K562 (cell line): ENCODE data around the gene NLRP6. TPM values are rescaled to one million over a fixed set of nuclear protein-coding genes. Genes with fewer than 3 reads are reported as not detected.

Source experiments
- ATAC-seq: fragments of 200-7000 bp; cut with Tn5 transposase; 3 replicates; pipeline ENCODE4 v1.9.1; 2020; ENCODE audit warnings: moderate library complexity
- BruUV-seq: library from RNA; stranded (reverse); fragments of 400-500 nt; replicated peaks from 2 replicates; lab custom pipeline; 2021; lab: Mats Ljungman, UMichigan
- CTCF ChIA-PET: fragments of 300-600 bp; formaldehyde crosslinking; extraction: SDS; loops from one replicate; lab custom pipeline; 2021; ENCODE audit warnings: low intra/inter-chr PET ratio; lab: Yijun Ruan, JAX
- POLR2A ChIA-PET: fragments of 300-600, 350-650 bp; sonication (Branson Sonifier 250); formaldehyde crosslinking; extraction: SDS; loops from one replicate; lab custom pipeline; 2021; ENCODE audit warnings: antibody characterized with exemption, inconsistent platforms; lab: Yijun Ruan, JAX
- DNase-seq, 4 experiments: peaks; one replicate each; pipeline versions ENCODE4 v3.0.0 to v3.0.0-alpha.2; 2011 to 2018; ENCODE audit warnings: low spot score in 3 of 4, mixed read lengths in 3 of 4; ENCODE audit errors: extremely low read depth in 1 of 4
- FAIRE-seq: peaks from 2 replicates; lab custom pipeline; 2011; peaks lifted over from hg19 to GRCh38; lab: Jason Lieb, UNC
- H2AFZ ChIP-seq: 2 replicates; pipeline ENCODE4 v1.6.0; 2011; ENCODE audit warnings: low read depth, low read length, control low read depth, inconsistent platforms
- H3K27ac ChIP-seq: fragments of 200-600 bp; 3 replicates; pipeline ENCODE4 v1.8.0; 2011; ENCODE audit warnings: low read depth, mild to moderate bottlenecking, control low read depth, inconsistent platforms, low read length, moderate library complexity, mixed read lengths; ENCODE audit errors: extremely low read depth
- H3K27me3 ChIP-seq, 2 experiments: fragments of 300-600 bp in 1 of 2; 2 replicates in 1 of 2; 3 replicates in 1 of 2; pipeline versions ENCODE4 v1.6.0 to v1.8.0; 2011; ENCODE audit warnings: inconsistent platforms in 2 of 2, low read length in 2 of 2, mild to moderate bottlenecking in 1 of 2, mixed read lengths in 1 of 2, moderate library complexity in 1 of 2; ENCODE audit not compliant: control insufficient read depth in 2 of 2, insufficient read depth in 2 of 2
- H3K36me3 ChIP-seq: fragments of 300-600 bp; 3 replicates; pipeline ENCODE4 v1.8.0; 2011; ENCODE audit warnings: mild to moderate bottlenecking, low read length, inconsistent platforms; ENCODE audit not compliant: control insufficient read depth, insufficient read depth
- H3K4me1 ChIP-seq, 2 experiments: fragments of 200-600 bp in 1 of 2; replicated peaks in 1 of 2; 2 replicates in 1 of 2; 3 replicates in 1 of 2; pipeline versions ENCODE4 v1.5.1 to v1.8.0; 2011; ENCODE audit warnings: inconsistent platforms in 2 of 2, low read length in 2 of 2, mild to moderate bottlenecking in 1 of 2, mixed read lengths in 1 of 2, moderate library complexity in 1 of 2; ENCODE audit not compliant: control insufficient read depth in 2 of 2, insufficient read depth in 2 of 2
- H3K4me2 ChIP-seq: 2 replicates; pipeline ENCODE4 v1.6.1; 2011; ENCODE audit warnings: low read length, control low read depth, inconsistent platforms, mixed read lengths; ENCODE audit not compliant: insufficient read depth
- H3K4me3 ChIP-seq: fragments of 200-600 bp; sonication (generic), shearing (Covaris generic); 2 replicates; pipeline ENCODE4 v1.5.1; 2016; ENCODE audit warnings: control low read depth, inconsistent platforms
- H3K79me2 ChIP-seq: fragments of 200-600 bp; 3 replicates; pipeline ENCODE4 v1.8.0; 2011; ENCODE audit warnings: low read length, inconsistent platforms; ENCODE audit not compliant: control insufficient read depth, insufficient read depth
- H3K9ac ChIP-seq, 2 experiments: 2 replicates each; pipeline versions ENCODE4 v1.6.0 to v1.6.1; 2011; ENCODE audit warnings: low read depth in 2 of 2, low read length in 2 of 2, control low read depth in 1 of 2, inconsistent platforms in 1 of 2, mild to moderate bottlenecking in 1 of 2, mixed read lengths in 1 of 2; ENCODE audit not compliant: insufficient read depth in 1 of 2
- H3K9me1 ChIP-seq: one replicate; pipeline ENCODE4 v1.6.0; 2011; ENCODE audit warnings: inconsistent platforms, mild to moderate bottlenecking, low read length, moderate library complexity; ENCODE audit not compliant: control insufficient read depth, insufficient read depth
- H3K9me3 ChIP-seq: replicated peaks from 2 replicates; pipeline ENCODE4 v1.5.1; 2011; ENCODE audit warnings: low read depth, low read length, inconsistent platforms; ENCODE audit not compliant: control insufficient read depth, insufficient read depth
- H4K20me1 ChIP-seq: replicated peaks from 2 replicates; pipeline ENCODE4 v1.6.1; 2011; ENCODE audit warnings: low read length, inconsistent platforms, mixed read lengths; ENCODE audit not compliant: control insufficient read depth, insufficient read depth
- CCNT2 ChIP-seq: IDR thresholded peaks from 2 replicates; pipeline ENCODE4 v1.6.1; 2011; ENCODE audit warnings: borderline replicate concordance, low read depth, mild to moderate bottlenecking, moderate library complexity, mixed read lengths, low read length; ENCODE audit not compliant: insufficient read length; ENCODE audit errors: extremely low read depth
- HMGN3 ChIP-seq: IDR thresholded peaks from 2 replicates; pipeline ENCODE4 v1.6.1; 2011; ENCODE audit warnings: borderline replicate concordance, low read depth, mild to moderate bottlenecking, mixed read lengths, low read length; ENCODE audit not compliant: insufficient read length; ENCODE audit errors: extremely low read depth
- HNRNPH1 ChIP-seq: fragments of 200-400 bp; formaldehyde crosslinking; optimal IDR thresholded peaks from 2 replicates; pipeline ENCODE3; 2017; ENCODE audit warnings: low read depth, mild to moderate bottlenecking, low read length, moderate library complexity
- ZBTB7A ChIP-seq: IDR thresholded peaks from 2 replicates; pipeline ENCODE4 v1.6.1; 2011; ENCODE audit warnings: low read depth, mild to moderate bottlenecking, low read length, moderate library complexity, borderline replicate concordance; ENCODE audit not compliant: control insufficient read depth
- WGBS: fragments of 100-300 bp; shearing (Covaris generic); methylation state at CpG from one replicate; pipeline ENCODE4 v1.1.6; 2016; ENCODE audit warnings: low coverage, mixed read lengths; ENCODE audit not compliant: insufficient coverage; ENCODE audit errors: missing lambda C conversion rate; 5-methylcytosine and 5-hydroxymethylcytosine counted together
- in situ Hi-C: fragments of 300-500 bp; cut with MboI; formaldehyde crosslinking; loops from 4 replicates; pipeline ENCODE4 v1.15.0; 2018; ENCODE audit warnings: inconsistent platforms, mixed read lengths
- intact Hi-C: fragments of 100-400 bp; cut with micrococcal nuclease; formaldehyde crosslinking; loops from 2 replicates; pipeline ENCODE4 v1.14.2; 2022
- polyA plus RNA-seq, 8 experiments: library from polyadenylated mRNA; depleted of rRNA in 4 of 8; stranded (reverse) in 5 of 8; unstranded in 3 of 8; fragments of >200 nt; fragmentation: Nextera tagmentation in 2 of 8; fragmentation: Illumina TruSeq in 1 of 8; extraction: Ambion mirVana in 2 of 8; extraction: Trizol in 1 of 8; gene quantifications; 2 replicates each; pipeline versions ENCODE4 v1.2.1 to v1.2.3, GENCODE V29; 2011 to 2014; ENCODE audit warnings: inconsistent platforms in 1 of 8, missing spikeins in 1 of 8
- total RNA-seq, 7 experiments: library from RNA; depleted of rRNA in 6 of 7; stranded (reverse); fragments of >200 nt in 6 of 7; fragmentation: Illumina TruSeq in 2 of 7; extraction: Trizol in 2 of 7; gene quantifications; 2 replicates each; pipeline versions ENCODE4 v1.2.1 to v1.2.3, GENCODE V29; 2011 to 2021; ENCODE audit warnings: low replicate concordance in 1 of 7
- TF ChIP-seq, protein P1 (sequence below): fragments of 250-450 bp; sonication (Bioruptor Pico); IDR thresholded peaks from 2 replicates; pipeline ENCODE4 v1.8.0; 2022; ENCODE audit warnings: moderate library complexity, mild to moderate bottlenecking, inconsistent platforms
- TF ChIP-seq, protein P2 (sequence below): sonication (generic); formaldehyde crosslinking; IDR thresholded peaks from 2 replicates; pipeline ENCODE4 v1.8.1; 2023; ENCODE audit warnings: mild to moderate bottlenecking, missing genetic modification reagents
- TF ChIP-seq, protein P3 (sequence below): fragments of 250-450 bp; sonication (Bioruptor Pico); IDR thresholded peaks from 2 replicates; pipeline ENCODE4 v1.5.1; 2021; ENCODE audit warnings: mild to moderate bottlenecking
- TF ChIP-seq, protein P4 (sequence below), 2 experiments: IDR thresholded peaks in 1 of 2; conservative IDR thresholded peaks in 1 of 2; 2 replicates each; pipeline ENCODE4 v1.6.1; 2016; ENCODE audit warnings: low read depth in 2 of 2, mild to moderate bottlenecking in 1 of 2, missing compliant biosample characterization in 1 of 2, missing genetic modification characterization in 1 of 2, moderate library complexity in 1 of 2
- TF ChIP-seq, protein P5 (sequence below): fragments of 450-650 bp; IDR thresholded peaks from 2 replicates; pipeline ENCODE4 v1.6.1; 2018; ENCODE audit not compliant: partially characterized antibody

The NLRP6 gene
- total and polyA plus RNA-seq, 9 of the 15 experiments (the other 6 are each of a cell fraction or from before 2014, with no cell fraction given), result 0.03 to 0.18 (median 0.15) TPM; not detected in 5

DNA sequence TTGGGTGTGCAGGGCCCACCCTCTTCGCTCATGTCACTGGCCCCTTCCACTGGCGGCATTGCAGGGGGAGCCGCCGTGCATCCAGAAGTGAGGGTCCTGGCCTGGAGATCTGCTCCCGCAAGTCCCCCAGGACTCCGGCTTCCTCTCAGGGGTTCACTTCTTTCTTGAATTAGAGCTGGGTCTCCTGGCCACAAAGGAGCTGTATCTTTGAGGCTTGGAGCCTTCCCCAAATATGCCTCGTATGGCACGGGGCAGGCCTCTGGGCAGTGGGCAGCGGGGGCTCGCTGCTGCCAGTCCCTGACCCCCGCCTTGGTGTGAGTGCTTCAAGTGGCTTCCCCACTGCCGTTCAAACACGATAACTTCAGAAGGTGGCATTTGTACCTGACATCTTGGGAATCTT, 49.8 kb downstream of the NLRP6 start:
- POLR2A ChIA-PET, result interaction anchor here (0.9 to 3.1 kb wide), 6 partner anchors 8 to 120 kb away, joined by 3 to 21 read pairs (median 8); partner anchors contain the start of genes BET1L and RIC8A
- BruUV-seq, result no TSS peak
- CTCF ChIA-PET, result no interaction called here
- FAIRE-seq, result no peak
- intact Hi-C loops (no loop called here), in situ Hi-C loops (no loop called here)
- no peaks in the 10 kb centered on the region for H3K27me3 ChIP-seq
- peak overlapping the region; percentile 88 for H3K27ac ChIP-seq
- peak overlapping the region; percentile 43 for H3K4me3 ChIP-seq
- WGBS, result 46% methylated on average over 12 of the region's 13 CpGs
- peak overlapping the region; percentile 76 for H3K4me2 ChIP-seq
- no peaks in the 10 kb centered on the region for H3K9me1 ChIP-seq
- no peak overlapping the region for H2AFZ ChIP-seq
- H4K20me1 ChIP-seq, result no peaks in the 10 kb centered on the region
- H3K9me3 ChIP-seq, result peaks cover 4% of the 10 kb centered on the region; the same call in 1 of the 2 replicates
- peaks cover 51 to 58% of the 10 kb centered on the region in 2 experiments for H3K4me1 ChIP-seq
- H3K79me2 ChIP-seq, result peaks cover 29% of the 10 kb centered on the region
- no peaks in the 10 kb centered on the region for H3K36me3 ChIP-seq
- H3K9ac ChIP-seq, result peak overlapping the region; percentile 73 to 88
- peak in 1 of 4 experiments; percentile 7 for DNase-seq
- ATAC-seq, result no peak
- TF ChIP-seq CCNT2 (peak; percentile 17), ZBTB7A (peak; percentile 46; the same call in 1 of the 2 replicates), HMGN3 (peak; percentile 31), HNRNPH1 (no peak)
- TF ChIP-seq, protein P1, sequence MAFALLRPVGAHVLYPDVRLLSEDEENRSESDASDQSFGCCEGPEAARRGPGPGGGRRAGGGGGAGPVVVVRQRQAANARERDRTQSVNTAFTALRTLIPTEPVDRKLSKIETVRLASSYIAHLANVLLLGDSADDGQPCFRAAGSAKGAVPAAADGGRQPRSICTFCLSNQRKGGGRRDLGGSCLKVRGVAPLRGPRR (CRISPR knock-in tag), result no peak
- TF ChIP-seq, protein P2, sequence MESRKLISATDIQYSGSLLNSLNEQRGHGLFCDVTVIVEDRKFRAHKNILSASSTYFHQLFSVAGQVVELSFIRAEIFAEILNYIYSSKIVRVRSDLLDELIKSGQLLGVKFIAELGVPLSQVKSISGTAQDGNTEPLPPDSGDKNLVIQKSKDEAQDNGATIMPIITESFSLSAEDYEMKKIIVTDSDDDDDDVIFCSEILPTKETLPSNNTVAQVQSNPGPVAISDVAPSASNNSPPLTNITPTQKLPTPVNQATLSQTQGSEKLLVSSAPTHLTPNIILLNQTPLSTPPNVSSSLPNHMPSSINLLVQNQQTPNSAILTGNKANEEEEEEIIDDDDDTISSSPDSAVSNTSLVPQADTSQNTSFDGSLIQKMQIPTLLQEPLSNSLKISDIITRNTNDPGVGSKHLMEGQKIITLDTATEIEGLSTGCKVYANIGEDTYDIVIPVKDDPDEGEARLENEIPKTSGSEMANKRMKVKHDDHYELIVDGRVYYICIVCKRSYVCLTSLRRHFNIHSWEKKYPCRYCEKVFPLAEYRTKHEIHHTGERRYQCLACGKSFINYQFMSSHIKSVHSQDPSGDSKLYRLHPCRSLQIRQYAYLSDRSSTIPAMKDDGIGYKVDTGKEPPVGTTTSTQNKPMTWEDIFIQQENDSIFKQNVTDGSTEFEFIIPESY (CRISPR knock-in tag), result 0 out of 2 replicates have a peak, but pooled peaks have one; percentile 39
- TF ChIP-seq, protein P3, sequence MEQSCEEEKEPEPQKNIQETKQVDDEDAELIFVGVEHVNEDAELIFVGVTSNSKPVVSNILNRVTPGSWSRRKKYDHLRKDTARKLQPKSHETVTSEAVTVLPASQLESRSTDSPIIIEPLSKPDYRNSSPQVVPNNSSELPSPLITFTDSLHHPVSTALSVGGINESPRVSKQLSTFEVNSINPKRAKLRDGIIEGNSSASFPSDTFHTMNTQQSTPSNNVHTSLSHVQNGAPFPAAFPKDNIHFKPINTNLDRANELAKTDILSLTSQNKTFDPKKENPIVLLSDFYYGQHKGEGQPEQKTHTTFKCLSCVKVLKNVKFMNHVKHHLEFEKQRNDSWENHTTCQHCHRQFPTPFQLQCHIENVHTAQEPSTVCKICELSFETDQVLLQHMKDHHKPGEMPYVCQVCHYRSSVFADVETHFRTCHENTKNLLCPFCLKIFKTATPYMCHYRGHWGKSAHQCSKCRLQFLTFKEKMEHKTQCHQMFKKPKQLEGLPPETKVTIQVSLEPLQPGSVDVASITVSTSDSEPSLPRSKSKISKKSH (CRISPR knock-in tag), result no peak
- TF ChIP-seq, protein P4, sequence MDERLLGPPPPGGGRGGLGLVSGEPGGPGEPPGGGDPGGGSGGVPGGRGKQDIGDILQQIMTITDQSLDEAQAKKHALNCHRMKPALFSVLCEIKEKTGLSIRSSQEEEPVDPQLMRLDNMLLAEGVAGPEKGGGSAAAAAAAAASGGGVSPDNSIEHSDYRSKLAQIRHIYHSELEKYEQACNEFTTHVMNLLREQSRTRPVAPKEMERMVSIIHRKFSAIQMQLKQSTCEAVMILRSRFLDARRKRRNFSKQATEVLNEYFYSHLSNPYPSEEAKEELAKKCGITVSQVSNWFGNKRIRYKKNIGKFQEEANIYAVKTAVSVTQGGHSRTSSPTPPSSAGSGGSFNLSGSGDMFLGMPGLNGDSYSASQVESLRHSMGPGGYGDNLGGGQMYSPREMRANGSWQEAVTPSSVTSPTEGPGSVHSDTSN (CRISPR knock-in tag; IDR thresholded peaks at IDR 0.05; ENCODE audit: low read depth), result no peak
- TF ChIP-seq, protein P4 (tag; conservative IDR thresholded peaks at IDR 0.05; ENCODE audit: low read depth), result no peak
- TF ChIP-seq, protein P5, sequence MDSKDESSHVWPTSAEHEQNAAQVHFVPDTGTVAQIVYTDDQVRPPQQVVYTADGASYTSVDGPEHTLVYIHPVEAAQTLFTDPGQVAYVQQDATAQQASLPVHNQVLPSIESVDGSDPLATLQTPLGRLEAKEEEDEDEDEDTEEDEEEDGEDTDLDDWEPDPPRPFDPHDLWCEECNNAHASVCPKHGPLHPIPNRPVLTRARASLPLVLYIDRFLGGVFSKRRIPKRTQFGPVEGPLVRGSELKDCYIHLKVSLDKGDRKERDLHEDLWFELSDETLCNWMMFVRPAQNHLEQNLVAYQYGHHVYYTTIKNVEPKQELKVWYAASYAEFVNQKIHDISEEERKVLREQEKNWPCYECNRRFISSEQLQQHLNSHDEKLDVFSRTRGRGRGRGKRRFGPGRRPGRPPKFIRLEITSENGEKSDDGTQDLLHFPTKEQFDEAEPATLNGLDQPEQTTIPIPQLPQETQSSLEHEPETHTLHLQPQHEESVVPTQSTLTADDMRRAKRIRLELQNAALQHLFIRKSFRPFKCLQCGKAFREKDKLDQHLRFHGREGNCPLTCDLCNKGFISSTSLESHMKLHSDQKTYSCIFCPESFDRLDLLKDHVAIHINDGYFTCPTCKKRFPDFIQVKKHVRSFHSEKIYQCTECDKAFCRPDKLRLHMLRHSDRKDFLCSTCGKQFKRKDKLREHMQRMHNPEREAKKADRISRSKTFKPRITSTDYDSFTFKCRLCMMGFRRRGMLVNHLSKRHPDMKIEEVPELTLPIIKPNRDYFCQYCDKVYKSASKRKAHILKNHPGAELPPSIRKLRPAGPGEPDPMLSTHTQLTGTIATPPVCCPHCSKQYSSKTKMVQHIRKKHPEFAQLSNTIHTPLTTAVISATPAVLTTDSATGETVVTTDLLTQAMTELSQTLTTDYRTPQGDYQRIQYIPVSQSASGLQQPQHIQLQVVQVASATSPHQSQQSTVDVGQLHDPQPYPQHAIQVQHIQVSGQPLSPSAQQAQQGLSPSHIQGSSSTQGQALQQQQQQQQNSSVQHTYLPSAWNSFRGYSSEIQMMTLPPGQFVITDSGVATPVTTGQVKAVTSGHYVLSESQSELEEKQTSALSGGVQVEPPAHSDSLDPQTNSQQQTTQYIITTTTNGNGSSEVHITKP, result peak; percentile 87
